IPS-NIHi7 (cell line): ENCODE data around the gene TIGD7.
A peak's percentile ranks its signal among the peaks of the same experiment; 100 is the strongest.

Experiments
- DNase-seq: peaks from one replicate; pipeline ENCODE4 v3.0.0; 2012; ENCODE audit warnings: mixed read lengths; ENCODE audit errors: extremely low spot score

The TIGD7 gene, protein sequence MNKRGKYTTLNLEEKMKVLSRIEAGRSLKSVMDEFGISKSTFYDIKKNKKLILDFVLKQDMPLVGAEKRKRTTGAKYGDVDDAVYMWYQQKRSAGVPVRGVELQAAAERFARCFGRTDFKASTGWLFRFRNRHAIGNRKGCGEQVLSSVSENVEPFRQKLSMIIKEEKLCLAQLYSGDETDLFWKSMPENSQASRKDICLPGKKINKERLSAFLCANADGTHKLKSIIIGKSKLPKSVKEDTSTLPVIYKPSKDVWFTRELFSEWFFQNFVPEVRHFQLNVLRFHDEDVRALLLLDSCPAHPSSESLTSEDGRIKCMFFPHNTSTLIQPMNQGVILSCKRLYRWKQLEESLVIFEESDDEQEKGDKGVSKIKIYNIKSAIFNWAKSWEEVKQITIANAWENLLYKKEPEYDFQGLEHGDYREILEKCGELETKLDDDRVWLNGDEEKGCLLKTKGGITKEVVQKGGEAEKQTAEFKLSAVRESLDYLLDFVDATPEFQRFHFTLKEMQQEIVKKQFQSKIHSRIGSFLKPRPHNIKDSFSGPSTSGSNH

DNA sequence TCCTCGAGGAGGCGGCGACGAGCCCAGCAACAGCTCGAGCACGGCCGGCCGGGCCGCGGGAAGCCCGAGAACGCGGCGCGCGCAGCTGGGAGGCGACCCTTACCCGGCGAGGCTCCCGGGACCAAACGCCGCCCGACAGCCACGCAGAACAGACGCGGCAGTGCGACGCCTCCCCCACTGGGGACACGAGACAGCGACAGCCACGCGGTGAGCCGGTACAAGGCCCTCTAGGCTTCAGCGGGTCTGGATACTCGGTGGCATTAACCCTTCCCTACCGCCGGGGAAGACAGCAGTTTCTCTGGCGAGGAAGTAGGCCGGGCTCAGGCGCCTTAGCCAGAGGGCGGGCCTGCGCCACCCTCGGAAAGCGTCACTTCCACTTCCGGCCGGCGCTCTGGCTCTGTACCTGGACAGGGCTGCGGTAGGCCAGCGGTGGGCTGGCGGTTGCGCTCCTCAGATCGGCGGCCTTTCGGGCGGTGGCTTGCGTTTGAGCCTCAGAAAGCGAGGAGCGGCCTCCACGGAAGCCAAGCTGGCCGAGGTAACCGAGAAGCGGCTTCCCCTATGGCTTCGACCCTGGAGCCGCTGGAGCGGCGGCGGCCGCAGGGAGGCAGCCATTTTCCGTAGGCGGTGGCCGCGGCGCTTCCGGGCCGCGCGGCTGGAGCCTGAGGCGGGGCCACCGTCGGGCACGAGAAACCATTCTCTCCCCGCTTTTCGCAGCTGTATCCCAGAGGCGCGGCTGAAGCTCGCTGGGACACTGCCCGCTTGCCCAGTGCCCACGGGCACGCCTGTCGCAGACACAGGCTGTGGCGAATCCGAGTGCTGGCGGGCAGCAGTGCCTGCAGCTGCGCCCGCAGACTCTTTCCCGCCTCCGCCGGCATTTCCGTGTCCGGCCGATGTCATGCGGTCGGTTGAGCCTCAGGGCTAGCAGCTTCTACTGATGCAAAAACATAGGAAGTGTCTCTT, at the start of gene TIGD7, which contains the start of gene ZNF75A:
TIGD7 (minus strand) TSS at position 322 of the 960 bp plus-strand sequence. CDS start 4,816 bp downstream, outside the sequence.
ZNF75A (plus strand) TSS at position 389 of the 960 bp plus-strand sequence. CDS start 2,932 bp downstream, outside the sequence.
- DNase-seq = peak; percentile 86

DNA sequence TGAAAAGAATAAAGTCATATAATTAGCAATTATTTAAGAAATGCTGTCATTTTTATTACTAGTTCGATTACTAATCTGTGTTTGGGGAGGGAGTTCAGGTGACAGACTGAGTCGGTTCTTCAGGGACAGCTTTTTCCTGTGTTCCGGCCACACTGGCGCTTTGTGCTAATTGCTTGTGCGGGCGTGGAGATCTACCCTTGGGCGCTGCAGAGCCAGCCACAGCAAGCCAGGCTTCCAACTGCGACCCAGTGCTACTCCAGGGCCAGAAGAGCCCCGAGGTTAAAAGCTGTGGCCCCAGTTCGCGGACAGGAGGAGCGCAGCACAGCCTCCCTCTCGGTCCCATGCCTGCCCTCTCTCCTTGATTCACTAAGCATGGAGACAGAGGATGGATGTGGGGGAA, 43.9 kb upstream of the TIGD7 start:
- DNase-seq = no peak

DNA sequence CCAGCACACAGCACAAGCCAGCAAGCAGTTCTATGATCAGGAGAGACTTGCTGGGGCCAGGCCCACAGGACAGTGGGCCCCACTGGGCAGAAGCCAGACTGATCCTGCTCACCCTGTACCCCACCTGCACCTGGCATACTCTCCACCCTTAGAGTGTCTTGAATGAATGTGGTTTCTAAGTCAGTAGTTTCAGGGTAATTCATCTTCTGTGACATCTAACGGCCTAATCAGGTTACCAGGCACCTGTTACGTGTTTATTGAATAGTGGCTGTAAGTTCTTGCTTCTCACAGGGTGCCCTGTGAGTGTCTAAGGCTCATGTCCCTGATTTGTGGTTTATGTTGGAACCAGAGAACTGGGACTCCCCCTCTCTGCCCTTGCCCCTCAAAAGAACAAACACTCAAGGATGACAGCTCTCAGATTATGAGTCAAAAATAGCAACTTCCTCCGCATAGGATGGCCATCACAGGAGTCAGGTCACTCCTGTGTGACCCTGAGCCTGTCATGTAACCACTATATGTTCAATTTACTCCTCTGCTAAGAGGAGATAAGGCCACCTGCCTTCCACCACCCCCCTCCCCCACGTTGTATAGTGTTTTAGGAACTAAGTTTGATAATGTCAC, 43.4 kb upstream of the TIGD7 start:
- no peak for DNase-seq

DNA sequence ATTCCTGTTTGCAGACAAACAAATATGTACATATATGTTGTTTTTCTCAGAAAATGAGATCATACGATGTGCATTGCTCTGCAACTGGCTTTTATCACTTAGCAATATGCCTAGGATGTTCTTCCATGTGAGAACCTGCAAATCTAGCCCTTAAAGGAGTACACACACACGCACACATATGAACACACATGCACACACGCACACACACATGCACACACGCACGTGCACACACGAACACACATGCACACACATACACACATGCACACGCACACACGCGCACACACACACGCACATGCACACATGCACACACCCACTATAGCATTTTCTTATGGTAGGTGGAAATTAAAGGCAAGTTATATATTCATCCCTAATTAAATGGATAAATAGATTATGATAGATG, 42.4 kb upstream of the TIGD7 start:
- no peak for DNase-seq

DNA sequence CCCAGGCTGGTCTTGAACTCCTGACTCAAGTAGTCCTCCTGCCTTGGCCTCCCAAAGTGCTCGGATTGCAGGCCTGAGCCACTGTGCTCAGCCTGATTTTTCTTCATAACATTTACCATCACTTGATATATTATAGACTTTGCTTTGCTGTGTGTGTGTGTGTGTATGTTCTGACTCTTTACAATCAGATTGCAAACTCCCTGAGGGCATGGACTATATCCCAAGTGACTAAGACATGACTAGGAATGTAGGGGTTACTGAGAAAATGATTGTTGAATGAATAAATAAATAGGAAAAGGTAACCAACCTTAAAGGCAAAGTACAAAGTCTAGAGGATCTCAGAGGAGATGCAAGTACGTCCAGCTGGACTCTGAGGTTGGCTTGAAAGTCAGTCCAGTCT, 40.8 kb upstream of the TIGD7 start:
- no peak for DNase-seq

DNA sequence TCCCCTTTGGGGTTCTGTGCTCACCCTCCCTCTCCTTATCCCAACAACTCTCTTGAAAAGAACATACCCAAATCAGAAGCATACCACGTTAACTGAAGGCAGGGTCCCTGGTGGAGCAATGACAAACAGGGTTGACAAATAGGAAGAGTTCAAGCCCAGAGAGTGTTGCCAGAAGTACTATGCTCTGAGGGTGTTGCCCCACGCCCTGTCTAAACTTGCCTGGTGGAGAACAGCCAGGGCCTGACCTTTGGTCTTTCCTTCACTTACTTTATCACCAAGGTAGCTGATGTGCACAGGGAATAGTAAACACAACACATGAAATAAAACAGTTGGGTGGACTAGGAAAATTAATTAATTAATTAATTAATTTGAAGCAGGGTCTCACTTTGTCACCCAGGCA, 23.4 kb upstream of the TIGD7 start:
- no peak for DNase-seq

DNA sequence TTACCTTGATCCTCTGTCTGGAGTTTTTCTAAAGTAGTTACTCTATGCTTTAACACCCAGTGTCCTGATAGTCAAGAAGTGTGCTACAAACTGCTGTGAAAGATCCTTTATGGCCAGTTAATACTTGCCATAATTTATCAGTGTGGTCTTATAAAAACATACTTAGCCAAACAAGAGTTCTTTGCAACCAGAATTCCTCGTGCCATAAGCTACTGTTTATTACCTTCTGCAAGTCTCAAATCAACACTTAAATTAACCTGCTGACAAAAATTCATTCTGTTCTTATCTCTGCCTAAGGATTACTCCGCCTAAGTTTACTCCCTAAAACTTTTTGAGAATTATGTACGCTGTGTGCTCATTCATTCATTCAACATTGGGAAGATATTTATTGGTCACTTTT, 22.9 kb upstream of the TIGD7 start:
- DNase-seq = no peak

DNA sequence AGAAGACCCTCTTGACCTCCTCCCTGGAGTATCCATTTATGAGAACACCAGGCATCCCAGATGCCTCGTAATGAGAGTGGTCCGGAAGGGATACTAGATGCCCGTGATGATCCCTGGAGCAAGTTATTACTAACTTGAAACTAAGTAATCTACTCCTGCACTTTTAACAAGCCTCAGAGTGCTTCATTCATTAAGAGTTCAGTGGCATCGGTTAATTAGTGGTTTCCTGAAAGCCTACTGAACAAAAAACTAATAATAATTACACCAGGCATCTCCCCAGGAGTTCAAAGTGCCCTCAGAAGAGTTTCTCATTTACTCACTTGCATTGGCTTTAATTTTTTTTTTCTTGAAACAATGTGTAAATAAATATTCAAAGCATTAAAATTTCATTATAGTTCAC, 22.3 kb upstream of the TIGD7 start:
- DNase-seq = no peak

DNA sequence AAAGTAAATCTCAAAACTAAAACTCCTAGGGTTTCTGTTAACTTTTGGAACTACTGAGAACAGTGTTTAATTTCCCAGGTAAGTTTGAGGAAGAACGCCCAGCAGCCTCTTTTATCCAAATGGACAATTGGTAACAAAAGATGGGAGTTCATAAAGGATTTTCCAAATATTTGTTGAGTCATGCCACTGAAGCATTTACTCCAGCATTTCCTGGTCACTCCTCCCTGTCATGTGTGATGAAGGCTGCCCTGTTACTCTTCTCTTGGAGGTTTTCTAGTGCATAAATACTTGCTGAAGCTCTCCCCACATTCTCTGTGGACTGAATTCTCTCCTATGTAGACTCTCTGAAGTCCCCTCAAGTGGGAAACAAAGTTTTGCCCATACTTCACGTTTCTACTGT, 16.6 kb upstream of the TIGD7 start:
- DNase-seq = no peak

DNA sequence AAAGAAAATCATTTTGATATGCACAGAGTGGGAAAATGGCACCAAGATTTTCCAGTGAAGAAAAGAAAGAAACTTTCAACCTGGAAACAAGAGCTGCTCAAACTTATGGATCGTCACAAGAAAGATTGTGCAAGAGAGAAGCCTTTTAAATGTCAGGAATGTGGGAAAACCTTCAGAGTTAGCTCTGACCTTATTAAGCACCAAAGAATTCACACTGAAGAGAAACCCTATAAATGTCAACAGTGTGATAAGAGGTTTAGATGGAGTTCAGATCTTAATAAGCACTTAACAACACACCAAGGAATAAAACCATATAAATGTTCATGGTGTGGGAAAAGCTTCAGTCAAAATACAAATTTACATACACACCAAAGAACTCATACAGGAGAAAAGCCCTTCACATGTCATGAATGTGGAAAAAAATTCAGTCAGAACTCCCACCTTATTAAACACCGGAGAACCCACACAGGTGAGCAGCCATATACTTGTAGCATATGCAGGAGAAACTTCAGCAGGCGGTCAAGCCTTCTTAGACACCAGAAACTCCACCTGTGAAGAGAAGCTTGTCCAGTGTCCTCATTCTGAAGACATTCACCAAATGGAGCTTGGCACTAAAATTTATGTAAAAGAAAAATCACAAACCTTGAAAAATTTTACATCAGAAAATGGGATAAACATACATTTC, 12.2 kb upstream of the TIGD7 start:
- DNase-seq = no peak

DNA sequence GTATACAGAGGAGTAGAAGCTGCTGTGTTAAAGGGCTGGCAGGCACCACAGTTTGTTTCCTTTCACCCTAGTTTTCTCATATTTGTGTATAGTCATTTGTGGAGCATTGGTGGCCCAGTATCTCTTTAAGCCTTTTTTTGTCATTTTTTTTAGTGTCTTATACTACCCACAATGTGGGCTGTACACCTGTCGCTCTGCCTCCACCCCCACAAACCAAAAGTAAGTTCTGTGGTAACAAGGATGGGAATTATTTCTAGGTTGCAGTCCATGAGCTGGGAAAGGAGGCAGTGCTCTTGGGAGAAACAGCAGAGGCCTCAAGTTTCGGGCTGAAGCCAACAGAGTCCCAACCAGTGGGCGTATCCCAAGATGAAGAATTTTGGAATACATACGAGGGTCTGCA, 6.3 kb upstream of the TIGD7 start:
- no peak for DNase-seq

DNA sequence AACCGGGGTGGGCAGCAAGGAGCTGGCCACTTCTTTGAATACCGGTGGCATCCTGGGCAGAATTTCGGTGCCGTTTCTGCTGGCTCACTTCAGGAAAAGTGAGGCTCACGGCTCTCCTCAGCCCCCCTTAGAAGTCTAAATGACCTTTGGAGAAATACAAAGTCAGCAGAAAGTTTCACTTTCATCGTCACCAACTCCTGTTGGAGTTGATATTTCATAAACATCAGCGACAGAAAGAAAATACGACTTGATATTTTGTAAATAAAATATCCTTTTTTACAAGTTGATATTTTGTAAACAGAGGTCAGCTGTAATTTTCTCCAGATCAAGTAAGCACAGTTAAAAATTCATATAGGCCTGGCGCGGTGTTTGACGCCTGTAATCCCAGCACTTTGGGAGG, 848 bp upstream of the TIGD7 start:
- no peak for DNase-seq

DNA sequence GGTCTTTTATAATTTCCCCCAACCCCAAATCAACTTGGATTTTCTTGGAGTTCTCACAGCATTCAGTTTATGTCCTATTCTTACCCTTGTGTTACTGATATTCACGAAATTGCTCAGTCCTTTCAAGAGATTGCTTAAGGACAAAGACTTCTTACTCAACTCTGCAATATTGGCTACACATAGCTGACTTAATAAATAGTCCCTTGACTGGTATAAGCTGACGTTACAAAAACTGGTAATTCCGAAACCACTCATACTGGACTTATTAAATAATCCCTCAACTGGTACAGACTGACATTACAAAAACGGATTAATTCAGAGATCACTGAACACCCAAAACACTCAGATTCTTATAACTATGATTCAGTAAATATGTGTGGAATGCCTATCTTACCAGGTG, 860 bp downstream of the TIGD7 start:
- DNase-seq = no peak

DNA sequence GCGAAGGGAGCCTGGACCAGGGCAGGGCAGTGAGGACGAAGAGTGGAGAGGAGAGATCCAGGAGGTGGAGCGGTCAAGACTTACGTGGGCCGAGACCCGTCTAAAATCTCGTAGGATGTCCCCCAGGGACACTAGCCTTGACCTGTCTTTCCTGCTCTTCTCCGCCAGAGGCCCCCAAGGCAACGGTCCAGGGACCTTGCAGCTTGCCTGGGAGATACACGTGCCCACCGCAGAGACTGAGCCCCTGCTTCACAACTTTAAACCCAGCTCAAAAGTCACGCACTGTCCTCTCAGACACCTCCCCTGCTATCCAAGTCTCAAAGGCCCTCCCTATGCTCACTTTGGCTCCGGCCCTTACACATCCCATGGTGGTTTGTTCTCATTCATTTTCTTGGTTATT, 9.4 kb downstream of the TIGD7 start:
- DNase-seq = no peak

DNA sequence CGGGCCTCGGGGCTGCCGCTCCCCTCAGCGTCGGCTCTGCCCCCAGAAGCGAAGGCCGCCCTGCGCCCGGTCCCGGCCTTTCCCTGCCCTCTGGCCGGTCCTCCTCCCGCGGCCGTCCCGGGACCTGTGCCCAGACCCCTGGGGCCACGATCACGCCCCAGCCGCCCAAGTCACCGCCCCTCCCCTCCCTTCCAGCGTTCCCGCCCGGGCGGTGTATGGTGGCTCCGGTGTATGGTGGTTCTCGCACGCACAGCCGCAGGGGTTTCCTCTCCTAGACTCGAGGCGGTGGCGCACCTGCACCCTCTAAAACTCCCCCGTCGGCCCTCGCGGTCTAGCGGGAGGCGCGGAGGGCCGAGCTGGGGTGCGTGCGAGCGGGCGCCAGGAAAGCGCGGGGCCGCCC, 10.0 kb downstream of the TIGD7 start:
- DNase-seq = no peak

DNA sequence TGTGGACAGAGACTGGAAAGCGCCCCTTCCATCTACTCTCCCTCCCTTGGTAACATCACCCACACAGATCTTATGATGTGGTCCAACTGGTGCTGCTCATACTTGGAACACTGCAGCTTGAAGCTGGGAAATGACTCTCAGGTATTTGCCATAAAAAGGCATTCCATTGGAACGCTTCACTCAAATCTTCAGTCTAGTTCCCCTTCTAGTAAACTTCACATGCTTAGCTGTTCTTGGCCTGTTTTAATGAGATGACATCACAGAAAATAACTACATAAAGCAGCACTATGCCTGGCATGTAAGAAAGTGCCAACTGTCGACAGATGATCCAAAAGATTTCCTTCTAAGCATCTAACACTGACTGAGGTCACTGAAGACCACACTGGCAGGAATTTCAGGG, 12.6 kb downstream of the TIGD7 start:
- no peak for DNase-seq

DNA sequence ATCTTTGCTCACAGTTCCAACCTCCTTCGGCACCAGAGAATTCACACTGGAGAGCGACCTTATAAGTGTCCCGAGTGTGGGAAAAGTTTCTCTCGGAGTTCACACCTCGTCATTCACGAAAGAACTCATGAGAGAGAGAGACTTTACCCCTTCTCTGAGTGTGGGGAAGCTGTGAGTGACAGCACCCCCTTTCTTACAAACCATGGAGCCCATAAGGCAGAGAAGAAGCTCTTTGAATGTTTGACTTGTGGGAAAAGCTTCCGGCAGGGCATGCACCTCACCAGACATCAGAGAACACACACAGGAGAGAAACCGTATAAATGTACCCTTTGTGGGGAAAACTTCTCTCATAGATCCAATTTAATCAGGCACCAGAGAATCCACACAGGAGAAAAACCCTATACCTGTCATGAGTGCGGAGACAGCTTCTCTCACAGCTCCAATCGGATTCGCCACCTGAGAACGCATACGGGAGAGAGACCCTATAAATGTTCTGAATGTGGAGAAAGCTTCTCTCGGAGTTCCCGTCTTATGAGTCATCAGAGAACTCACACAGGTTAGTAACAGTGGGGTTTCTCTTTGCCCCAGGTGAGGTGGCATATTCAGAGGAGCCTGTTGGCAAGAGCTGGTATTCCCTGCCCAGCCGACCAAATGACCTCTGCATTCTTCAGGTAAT, 15.1 kb downstream of the TIGD7 start:
- no peak for DNase-seq

DNA sequence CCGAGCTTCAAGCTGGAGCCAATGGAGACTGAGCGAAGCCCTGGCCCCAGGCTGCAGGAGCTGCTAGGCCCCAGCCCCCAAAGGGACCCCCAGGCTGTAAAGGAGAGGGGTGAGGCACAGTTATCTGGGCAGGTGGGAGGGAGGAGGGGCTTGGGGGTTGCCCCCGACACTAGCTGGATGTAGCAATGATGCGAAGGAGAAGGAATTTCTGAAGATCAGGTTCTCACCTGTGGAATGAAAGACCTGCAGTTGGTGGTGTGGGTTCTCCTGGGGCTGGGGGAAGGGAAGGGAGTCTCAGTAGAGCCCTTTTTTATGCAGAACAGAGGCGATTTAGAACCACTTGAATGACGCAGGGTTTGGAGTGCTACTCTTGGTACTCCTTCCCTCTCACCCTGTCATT, 20.1 kb downstream of the TIGD7 start:
- DNase-seq = no peak

DNA sequence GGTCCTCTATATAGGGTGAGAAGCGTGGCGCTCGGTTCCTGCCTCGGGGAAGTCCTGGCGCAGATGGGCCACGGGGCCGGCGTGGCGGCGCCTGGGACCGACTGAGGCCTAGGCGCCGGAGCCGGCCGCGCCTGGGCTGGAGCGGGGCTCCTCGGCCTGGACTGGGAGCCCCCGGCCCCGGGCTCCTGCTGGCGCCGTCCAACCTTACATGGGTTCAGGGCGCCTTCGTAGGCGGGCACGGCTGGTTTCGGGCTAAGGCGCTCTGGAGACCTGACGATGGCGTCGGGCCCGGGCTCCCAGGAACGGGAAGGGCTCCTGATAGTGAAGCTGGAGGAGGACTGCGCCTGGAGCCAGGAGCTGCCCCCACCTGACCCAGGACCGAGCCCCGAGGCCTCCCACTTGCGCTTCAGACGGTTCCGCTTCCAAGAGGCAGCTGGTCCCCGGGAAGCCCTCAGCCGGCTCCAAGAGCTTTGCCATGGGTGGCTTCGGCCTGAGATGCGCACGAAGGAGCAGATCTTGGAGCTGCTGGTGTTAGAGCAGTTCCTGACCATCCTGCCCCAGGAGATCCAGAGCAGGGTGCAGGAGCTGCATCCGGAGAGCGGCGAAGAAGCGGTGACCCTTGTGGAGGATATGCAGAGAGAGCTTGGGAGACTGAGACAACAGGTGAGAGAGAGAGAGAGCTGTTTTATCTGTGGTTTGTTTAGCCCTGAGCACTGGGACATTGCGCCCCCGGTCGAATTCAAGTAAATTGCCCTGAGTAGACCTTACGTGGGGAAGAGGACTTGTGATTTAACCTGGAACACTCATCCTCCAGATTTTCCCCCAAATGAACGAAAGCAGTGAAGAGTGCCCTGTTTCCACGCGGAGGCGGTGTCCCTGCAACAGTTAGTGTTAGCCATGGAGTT, 21.4 kb downstream of the TIGD7 start:
- no peak for DNase-seq
